ENCODE measurements around the gene WWC2. TPM values are rescaled to one million over a fixed set of nuclear protein-coding genes. Genes with fewer than 3 reads are reported as not detected.
A peak's percentile ranks its signal among the peaks of the same experiment; 100 is the strongest.

The WWC2 gene
- total RNA-seq, 1 experiment from 2014 or later = 126 TPM

DNA sequence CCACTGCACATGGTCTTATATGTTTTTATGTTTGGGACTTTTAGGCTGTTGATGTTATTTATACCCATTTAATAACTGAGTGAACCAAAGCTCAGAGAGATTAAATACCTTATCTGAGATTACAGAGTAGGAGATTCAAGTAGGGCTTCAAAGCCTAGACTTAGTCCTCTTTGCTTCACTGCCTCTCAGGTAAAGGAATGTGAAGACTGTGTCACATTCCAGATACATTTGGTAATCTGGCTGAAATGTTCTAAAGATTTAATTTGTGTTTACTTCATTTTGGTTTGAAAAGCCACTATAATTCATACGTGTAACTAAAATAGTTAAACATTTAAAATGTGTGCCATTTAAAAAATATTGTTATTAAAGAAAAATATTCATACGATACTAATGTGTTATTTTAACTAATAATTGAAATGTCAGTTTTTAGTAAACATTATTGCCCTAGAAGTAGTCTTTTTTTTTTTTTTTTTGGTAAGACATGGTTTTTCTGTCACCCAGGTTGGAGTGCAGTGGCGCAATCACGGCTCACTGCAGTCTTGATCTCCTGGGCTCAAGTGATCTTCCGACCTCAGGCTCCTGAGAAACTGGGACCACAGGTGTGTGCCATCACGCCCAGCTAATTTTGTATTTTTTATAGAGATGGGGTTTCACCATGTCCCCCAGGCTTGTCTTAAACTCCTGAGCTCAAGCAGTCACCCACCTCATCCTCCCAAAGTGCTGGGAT lies 54.3 kb downstream of the WWC2 start (continued):
- TF ChIP-seq, protein P1, sequence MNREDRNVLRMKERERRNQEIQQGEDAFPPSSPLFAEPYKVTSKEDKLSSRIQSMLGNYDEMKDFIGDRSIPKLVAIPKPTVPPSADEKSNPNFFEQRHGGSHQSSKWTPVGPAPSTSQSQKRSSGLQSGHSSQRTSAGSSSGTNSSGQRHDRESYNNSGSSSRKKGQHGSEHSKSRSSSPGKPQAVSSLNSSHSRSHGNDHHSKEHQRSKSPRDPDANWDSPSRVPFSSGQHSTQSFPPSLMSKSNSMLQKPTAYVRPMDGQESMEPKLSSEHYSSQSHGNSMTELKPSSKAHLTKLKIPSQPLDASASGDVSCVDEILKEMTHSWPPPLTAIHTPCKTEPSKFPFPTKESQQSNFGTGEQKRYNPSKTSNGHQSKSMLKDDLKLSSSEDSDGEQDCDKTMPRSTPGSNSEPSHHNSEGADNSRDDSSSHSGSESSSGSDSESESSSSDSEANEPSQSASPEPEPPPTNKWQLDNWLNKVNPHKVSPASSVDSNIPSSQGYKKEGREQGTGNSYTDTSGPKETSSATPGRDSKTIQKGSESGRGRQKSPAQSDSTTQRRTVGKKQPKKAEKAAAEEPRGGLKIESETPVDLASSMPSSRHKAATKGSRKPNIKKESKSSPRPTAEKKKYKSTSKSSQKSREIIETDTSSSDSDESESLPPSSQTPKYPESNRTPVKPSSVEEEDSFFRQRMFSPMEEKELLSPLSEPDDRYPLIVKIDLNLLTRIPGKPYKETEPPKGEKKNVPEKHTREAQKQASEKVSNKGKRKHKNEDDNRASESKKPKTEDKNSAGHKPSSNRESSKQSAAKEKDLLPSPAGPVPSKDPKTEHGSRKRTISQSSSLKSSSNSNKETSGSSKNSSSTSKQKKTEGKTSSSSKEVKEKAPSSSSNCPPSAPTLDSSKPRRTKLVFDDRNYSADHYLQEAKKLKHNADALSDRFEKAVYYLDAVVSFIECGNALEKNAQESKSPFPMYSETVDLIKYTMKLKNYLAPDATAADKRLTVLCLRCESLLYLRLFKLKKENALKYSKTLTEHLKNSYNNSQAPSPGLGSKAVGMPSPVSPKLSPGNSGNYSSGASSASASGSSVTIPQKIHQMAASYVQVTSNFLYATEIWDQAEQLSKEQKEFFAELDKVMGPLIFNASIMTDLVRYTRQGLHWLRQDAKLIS (CRISPR knock-in tag; IDR thresholded peaks at IDR 0.05; ENCODE audit: borderline replicate concordance) = no peak
- TF ChIP-seq JUN (CRISPR knock-in tag; IDR thresholded peaks at IDR 0.05) = no peak
- TF ChIP-seq ZNF532 (CRISPR knock-in tag; IDR thresholded peaks at IDR 0.05; ENCODE audit: borderline replicate concordance) = no peak
- TF ChIP-seq MLX (CRISPR knock-in tag; IDR thresholded peaks at IDR 0.05) = no peak
- TF ChIP-seq SP1 (CRISPR knock-in tag; conservative IDR thresholded peaks at IDR 0.05) = no peak
- TF ChIP-seq, protein P2, sequence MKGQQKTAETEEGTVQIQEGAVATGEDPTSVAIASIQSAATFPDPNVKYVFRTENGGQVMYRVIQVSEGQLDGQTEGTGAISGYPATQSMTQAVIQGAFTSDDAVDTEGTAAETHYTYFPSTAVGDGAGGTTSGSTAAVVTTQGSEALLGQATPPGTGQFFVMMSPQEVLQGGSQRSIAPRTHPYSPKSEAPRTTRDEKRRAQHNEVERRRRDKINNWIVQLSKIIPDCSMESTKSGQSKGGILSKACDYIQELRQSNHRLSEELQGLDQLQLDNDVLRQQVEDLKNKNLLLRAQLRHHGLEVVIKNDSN (CRISPR knock-in tag; IDR thresholded peaks at IDR 0.05) = no peak

- no peaks in the 10 kb centered on the region for H3K27me3 Mint-ChIP-seq (ENCODE audit: low read depth)
- H3K9me3 Mint-ChIP-seq = 0 out of 2 replicates have a peak, but pooled peaks cover 4% of the 10 kb centered on the region
- DNase-seq (ENCODE audit: low spot score) (no peak), ATAC-seq (peak; percentile 63)
- peaks cover 43% of the 10 kb centered on the region for H3K4me1 Mint-ChIP-seq
- ChIA-PET CTCF (interaction anchor here (0.6 kb wide), 1 partner anchor 249 kb away, joined by 3 read pairs; no protein-coding TSS in a partner anchor), POLR2A (interaction anchor here (0.6 kb wide), 1 partner anchor 22 kb away, joined by 3 read pairs; no protein-coding TSS in a partner anchor)
- H3K4me3 Mint-ChIP-seq = no peak overlapping the region
- H3K27ac Mint-ChIP-seq = peak overlapping the region; percentile 93
- H3K36me3 Mint-ChIP-seq = peaks cover 3% of the 10 kb centered on the region; the same call in 1 of the 2 replicates
- TF ChIP-seq ELF4 (CRISPR knock-in tag; IDR thresholded peaks at IDR 0.05; ENCODE audit: low read depth) (no peak), ZNF219 (CRISPR knock-in tag; IDR thresholded peaks at IDR 0.05; ENCODE audit: borderline replicate concordance) (no peak), ZNF121 (CRISPR knock-in tag; IDR thresholded peaks at IDR 0.05) (no peak), FOXP1 (CRISPR knock-in tag; IDR thresholded peaks at IDR 0.05; ENCODE audit: borderline replicate concordance) (no peak), ESRRA (CRISPR knock-in tag; IDR thresholded peaks at IDR 0.05; ENCODE audit: borderline replicate concordance) (no peak), ZBTB43 (CRISPR knock-in tag; IDR thresholded peaks at IDR 0.05) (no peak), HMGA2 (CRISPR knock-in tag; IDR thresholded peaks at IDR 0.05) (no peak)
- TF ChIP-seq, protein P3, sequence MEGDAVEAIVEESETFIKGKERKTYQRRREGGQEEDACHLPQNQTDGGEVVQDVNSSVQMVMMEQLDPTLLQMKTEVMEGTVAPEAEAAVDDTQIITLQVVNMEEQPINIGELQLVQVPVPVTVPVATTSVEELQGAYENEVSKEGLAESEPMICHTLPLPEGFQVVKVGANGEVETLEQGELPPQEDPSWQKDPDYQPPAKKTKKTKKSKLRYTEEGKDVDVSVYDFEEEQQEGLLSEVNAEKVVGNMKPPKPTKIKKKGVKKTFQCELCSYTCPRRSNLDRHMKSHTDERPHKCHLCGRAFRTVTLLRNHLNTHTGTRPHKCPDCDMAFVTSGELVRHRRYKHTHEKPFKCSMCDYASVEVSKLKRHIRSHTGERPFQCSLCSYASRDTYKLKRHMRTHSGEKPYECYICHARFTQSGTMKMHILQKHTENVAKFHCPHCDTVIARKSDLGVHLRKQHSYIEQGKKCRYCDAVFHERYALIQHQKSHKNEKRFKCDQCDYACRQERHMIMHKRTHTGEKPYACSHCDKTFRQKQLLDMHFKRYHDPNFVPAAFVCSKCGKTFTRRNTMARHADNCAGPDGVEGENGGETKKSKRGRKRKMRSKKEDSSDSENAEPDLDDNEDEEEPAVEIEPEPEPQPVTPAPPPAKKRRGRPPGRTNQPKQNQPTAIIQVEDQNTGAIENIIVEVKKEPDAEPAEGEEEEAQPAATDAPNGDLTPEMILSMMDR (IDR thresholded peaks at IDR 0.05) = no peak
- TF ChIP-seq, protein P4, sequence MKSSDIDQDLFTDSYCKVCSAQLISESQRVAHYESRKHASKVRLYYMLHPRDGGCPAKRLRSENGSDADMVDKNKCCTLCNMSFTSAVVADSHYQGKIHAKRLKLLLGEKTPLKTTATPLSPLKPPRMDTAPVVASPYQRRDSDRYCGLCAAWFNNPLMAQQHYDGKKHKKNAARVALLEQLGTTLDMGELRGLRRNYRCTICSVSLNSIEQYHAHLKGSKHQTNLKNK (CRISPR knock-in tag; IDR thresholded peaks at IDR 0.05) = no peak
- TF ChIP-seq, protein P5, sequence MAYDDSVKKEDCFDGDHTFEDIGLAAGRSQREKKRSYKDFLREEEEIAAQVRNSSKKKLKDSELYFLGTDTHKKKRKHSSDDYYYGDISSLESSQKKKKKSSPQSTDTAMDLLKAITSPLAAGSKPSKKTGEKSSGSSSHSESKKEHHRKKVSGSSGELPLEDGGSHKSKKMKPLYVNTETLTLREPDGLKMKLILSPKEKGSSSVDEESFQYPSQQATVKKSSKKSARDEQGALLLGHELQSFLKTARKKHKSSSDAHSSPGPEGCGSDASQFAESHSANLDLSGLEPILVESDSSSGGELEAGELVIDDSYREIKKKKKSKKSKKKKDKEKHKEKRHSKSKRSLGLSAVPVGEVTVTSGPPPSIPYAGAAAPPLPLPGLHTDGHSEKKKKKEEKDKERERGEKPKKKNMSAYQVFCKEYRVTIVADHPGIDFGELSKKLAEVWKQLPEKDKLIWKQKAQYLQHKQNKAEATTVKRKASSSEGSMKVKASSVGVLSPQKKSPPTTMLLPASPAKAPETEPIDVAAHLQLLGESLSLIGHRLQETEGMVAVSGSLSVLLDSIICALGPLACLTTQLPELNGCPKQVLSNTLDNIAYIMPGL (CRISPR knock-in tag; IDR thresholded peaks at IDR 0.05) = no peak
Measured at GRCh38 chr4:183154701-183155391, 55.8 kb downstream of the WWC2 start.
